C4-2B (cell line): ENCODE results near the gene FUT7.
A peak's percentile ranks its signal among the peaks of the same experiment; 100 is the strongest.

Source experiments
- H3K27ac ChIP-seq: fragments of 450-650 bp; 2 replicates; pipeline ENCODE4 v1.5.1; 2017
- ZFX ChIP-seq: fragments of 450-650 bp; IDR thresholded peaks from 2 replicates; pipeline ENCODE4 v1.6.1; 2017
- TF ChIP-seq, protein P1 (sequence below): fragments of 450-650 bp; conservative IDR thresholded peaks from 2 replicates; pipeline ENCODE4 v1.5.1; 2017; ENCODE audit warnings: mild to moderate bottlenecking

The FUT7 gene

DNA sequence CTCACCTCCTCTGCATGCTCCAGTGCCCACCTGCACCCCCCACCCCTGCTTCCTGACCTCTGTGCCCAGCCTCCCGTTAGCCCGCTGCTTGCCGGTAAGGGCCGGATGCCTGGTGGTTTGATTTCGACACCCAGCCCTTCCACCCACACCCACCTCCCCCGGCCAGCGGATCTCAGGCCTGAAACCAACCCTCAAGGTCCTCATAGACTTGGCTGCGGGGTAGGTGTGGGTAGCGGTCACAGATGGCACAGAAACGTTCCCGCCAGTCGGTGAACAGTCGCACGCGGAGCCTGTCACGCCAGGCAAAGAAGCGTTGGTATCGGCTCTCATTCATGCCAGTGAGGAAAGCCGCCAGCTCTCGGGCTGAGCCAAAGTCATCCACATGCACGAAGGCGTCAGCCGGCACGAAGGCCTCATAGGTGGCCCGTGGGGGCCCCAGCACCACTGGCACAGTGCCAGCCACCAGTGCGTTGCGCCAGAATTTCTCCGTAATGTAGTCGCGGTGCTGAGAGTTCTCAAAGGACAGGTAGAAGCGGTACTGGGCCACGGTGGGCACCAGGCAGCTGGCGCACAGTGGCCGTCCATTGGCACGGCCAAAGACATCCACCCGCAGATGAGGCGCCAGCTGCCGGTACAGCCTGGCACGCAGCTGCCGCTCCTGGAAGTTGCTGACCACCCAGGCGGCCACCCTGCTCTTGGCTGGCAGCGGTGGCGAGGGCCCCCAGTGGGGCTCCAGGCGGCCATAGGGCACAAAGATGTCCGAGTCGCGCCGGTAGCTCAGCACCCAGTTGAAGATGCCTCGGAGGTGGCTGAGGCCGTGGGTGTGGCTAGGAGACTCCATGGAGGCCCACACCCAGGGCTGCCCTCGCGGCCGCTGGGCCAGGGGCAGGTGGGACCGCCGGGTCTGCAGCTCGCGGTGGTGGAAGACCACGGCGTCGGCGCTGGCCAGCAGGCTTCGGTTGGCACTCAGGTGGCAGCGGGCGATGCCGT is 1.1 kb downstream of the FUT7 start:
- H3K27ac ChIP-seq: no peak overlapping the region
- TF ChIP-seq, protein P1, sequence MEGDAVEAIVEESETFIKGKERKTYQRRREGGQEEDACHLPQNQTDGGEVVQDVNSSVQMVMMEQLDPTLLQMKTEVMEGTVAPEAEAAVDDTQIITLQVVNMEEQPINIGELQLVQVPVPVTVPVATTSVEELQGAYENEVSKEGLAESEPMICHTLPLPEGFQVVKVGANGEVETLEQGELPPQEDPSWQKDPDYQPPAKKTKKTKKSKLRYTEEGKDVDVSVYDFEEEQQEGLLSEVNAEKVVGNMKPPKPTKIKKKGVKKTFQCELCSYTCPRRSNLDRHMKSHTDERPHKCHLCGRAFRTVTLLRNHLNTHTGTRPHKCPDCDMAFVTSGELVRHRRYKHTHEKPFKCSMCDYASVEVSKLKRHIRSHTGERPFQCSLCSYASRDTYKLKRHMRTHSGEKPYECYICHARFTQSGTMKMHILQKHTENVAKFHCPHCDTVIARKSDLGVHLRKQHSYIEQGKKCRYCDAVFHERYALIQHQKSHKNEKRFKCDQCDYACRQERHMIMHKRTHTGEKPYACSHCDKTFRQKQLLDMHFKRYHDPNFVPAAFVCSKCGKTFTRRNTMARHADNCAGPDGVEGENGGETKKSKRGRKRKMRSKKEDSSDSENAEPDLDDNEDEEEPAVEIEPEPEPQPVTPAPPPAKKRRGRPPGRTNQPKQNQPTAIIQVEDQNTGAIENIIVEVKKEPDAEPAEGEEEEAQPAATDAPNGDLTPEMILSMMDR: no peak
- TF ChIP-seq ZFX: no peak

DNA sequence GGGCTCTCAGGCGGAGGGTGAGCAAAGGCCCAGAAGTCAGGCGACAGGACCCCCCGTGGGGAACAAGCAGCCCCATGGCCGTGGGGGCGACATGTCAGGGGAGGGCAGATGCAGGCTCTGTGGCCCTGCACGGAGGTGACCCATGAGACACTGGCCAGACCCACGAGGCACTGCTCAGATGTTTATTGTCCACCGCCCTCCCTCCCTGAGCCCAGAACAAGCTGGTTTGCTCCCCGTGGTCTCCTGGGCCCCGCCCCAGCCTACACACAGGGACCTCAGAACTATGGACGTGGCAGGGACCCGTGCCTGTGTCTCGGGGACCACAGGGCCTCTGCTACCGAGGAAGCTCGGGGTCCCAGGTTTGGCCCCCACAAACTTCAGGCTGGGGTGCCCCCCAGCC is 1.9 kb downstream of the FUT7 start:
- H3K27ac ChIP-seq: no peak overlapping the region
- no peak for TF ChIP-seq ZFX
- TF ChIP-seq, protein P1: no peak

- peak overlapping the region; percentile 91 for H3K27ac ChIP-seq
- TF ChIP-seq ZFX: no peak
- TF ChIP-seq, protein P1: peak; percentile 97
Measured at GRCh38 chr9:137029058-137029936, 2.6 kb downstream of the FUT7 start.

- H3K27ac ChIP-seq: peak overlapping the region; percentile 91
- no peak for TF ChIP-seq ZFX
- TF ChIP-seq, protein P1: peak; percentile 88
Measured at GRCh38 chr9:137028263-137029057, 3.4 kb downstream of the FUT7 start.

DNA sequence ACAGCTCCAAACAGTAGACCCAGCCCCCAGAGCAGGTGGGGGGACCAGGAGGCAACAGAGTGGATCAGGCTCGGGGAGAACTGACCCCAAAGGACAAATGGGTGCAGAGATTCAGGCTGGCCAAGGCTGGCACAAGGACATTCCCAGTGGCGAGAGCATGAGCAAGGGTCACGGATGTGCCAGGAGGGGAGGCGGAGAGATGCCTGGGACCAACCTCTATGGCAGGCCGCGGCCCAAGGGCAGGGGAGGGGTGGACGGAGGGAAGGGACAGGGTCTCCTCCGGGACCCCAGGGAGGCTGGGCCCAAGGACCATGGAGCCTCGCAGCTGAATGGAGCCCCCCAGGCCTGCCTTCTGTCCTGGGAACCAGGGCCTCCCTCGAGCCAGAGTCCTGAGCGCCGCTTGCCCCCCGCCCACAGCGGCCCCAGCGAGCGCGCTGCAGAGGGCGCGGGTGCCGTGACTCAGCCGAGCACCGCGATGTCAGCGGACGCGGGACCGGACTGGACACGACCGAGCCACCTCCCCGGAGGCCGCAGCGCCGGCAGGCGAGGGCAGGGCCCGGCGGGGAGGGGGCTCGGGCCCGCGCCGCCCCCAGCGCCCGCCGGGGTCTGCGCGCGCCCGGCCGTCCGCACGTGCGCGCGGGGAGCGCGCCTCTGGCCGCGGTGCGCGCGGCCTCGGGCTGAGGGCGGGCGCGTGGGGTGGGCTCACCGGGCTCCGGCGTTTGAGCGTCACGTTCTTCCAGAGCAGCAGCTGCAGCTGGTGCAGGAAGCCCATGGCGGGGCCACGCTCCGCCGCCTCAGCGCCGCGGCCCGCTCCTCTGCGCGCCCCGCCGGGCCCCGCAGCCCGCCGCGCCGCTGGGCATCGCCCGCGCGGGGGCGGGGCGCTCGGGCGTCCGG is 4.3 kb downstream of the FUT7 start, which contains the start of gene ABCA2:
ABCA2 (minus strand) TSS at position 869 of the 894 bp plus-strand sequence; CDS start at position 772, 97 bp downstream.
- TF ChIP-seq, protein P1: no peak
- peak; percentile 54; the same call in 1 of the 2 replicates for TF ChIP-seq ZFX
- peak within 1 kb of the TSS; percentile 91 for H3K27ac ChIP-seq

GRCh38 chr9:137026828-137027227 is 5.1 kb downstream of the FUT7 start:
- TF ChIP-seq, protein P1: no peak
- TF ChIP-seq ZFX: no peak
- H3K27ac ChIP-seq: peak overlapping the region; percentile 91
